Measurements from ENCODE around the gene DLGAP1. TPM values are rescaled to one million over a fixed set of nuclear protein-coding genes. Genes with fewer than 3 reads are reported as not detected.

Gene DLGAP1
- total and polyA plus RNA-seq, 2 of the 8 experiments (the other 6 are each of a cell fraction or from before 2014, with no cell fraction given) = 11.8 to 16.9 TPM

GRCh38 chr18:4441098-4441497, 14.0 kb downstream of the DLGAP1 start:
- Histone ChIP-seq H3K4me3 (ENCODE audit: extremely low read depth in 1 of 4, insufficient read depth in 2 of 4, low read depth in 3 of 4, low read length in 4 of 4) (no peak overlapping the region), H3K9me3 (ENCODE audit: insufficient read depth in 2 of 2, low read depth in 1 of 2, low read length in 1 of 2) (no peaks in the 10 kb centered on the region), H3K23ac (ENCODE audit: insufficient read length) (no peak overlapping the region), H4K5ac (ENCODE audit: insufficient read length, low read depth, low read length) (no peak overlapping the region), H2BK20ac (ENCODE audit: low read length) (no peak overlapping the region), H3K14ac (ENCODE audit: insufficient read length) (no peak overlapping the region), H4K20me1 (replicated peaks in 1 of 2; ENCODE audit: control insufficient read depth in 1 of 2, insufficient read depth in 2 of 2, low read length in 2 of 2) (peaks cover 2 to 7% of the 10 kb centered on the region in 2 experiments), H3K79me1 (ENCODE audit: low read depth, low read length) (peaks cover 4% of the 10 kb centered on the region; the same call in 1 of the 2 replicates), H3K23me2 (ENCODE audit: low read depth, low read length) (no peaks in the 10 kb centered on the region), H3K79me2 (ENCODE audit: control insufficient read depth in 1 of 2, insufficient read depth in 2 of 2, low read length in 2 of 2) (peaks cover 0 to 76% of the 10 kb centered on the region in 2 experiments; a peak in 3 of 4 replicates), H3K18ac (ENCODE audit: extremely low read depth, low read length) (no peak overlapping the region), H3K9ac (replicated peaks in 1 of 4; ENCODE audit: extremely low read depth in 1 of 4, low read depth in 3 of 4, low read length in 3 of 4) (no peak overlapping the region), H4K91ac (replicated peaks; ENCODE audit: insufficient read length, low read length) (no peak overlapping the region), H3K27me3 (replicated peaks in 1 of 4; ENCODE audit: control insufficient read depth in 3 of 4, extremely low read depth in 1 of 4, insufficient read depth in 3 of 4, low read length in 3 of 4) (no peaks in the 10 kb centered on the region), H3K27ac (ENCODE audit: low read depth, low read length) (no peak overlapping the region), H2AFZ (ENCODE audit: low read length) (no peak overlapping the region), H2BK12ac (ENCODE audit: low read depth, low read length) (no peak overlapping the region), H2BK15ac (ENCODE audit: low read length) (no peak overlapping the region), H2BK5ac (ENCODE audit: low read depth, low read length) (no peak overlapping the region), H3K4me1 (replicated peaks in 1 of 4; ENCODE audit: control insufficient read depth in 3 of 4, insufficient read depth in 4 of 4, low read length in 3 of 4) (peaks cover 0 to 8% (median 2%) of the 10 kb centered on the region in 4 experiments; a peak in 2 of 7 replicates), H3K4ac (replicated peaks; ENCODE audit: insufficient read length, low read depth, low read length) (no peak overlapping the region), H2AK5ac (ENCODE audit: low read depth, low read length) (no peak overlapping the region), H2BK120ac (replicated peaks; ENCODE audit: low read depth, low read length) (no peak overlapping the region), H3K4me2 (ENCODE audit: insufficient read depth in 1 of 2, low read depth in 2 of 2, low read length in 2 of 2) (no peak overlapping the region), H3K36me3 (ENCODE audit: control insufficient read depth in 2 of 4, insufficient read depth in 4 of 4, low read length in 3 of 4) (no peaks in the 10 kb centered on the region), H3K56ac (replicated peaks; ENCODE audit: insufficient read length, low read depth, low read length) (no peak overlapping the region), H4K8ac (ENCODE audit: extremely low read depth, insufficient read depth, low read length) (no peak overlapping the region)
- POLR2A ChIA-PET (ENCODE audit: partially characterized antibody) = no interaction called here
- CTCF ChIA-PET (ENCODE audit: partially characterized antibody) = interaction anchor here (0.6 to 1.5 kb wide), 3 partner anchors 8 to 1103 kb away, joined by 3 to 6 read pairs (median 5); partner anchors contain the start of gene EPB41L3
- no peak for DNase-seq (ENCODE audit: low read depth in 1 of 2, low spot score in 2 of 2)
- no peak for FAIRE-seq
- 69% methylated on average over 2 of the region's 2 CpGs; no CpG with 5 or more reads in 1 of the 2 experiments for WGBS, 2 experiments (ENCODE audit: extremely low coverage in 1 of 2, insufficient coverage in 1 of 2, insufficient read length in 1 of 2, insufficient replicate concordance in 2 of 2, low coverage in 1 of 2, low lambda C conversion rate in 2 of 2, missing lambda C conversion rate in 1 of 2)
- TF ChIP-seq NANOG (IDR thresholded peaks at IDR 0.05; ENCODE audit: insufficient read depth, low read depth, low read length, poor library complexity, severe bottlenecking) (no peak), RXRA (IDR thresholded peaks at IDR 0.05; ENCODE audit: insufficient read depth, low read depth, low read length) (no peak), JUND (IDR thresholded peaks at IDR 0.05; ENCODE audit: low read length) (no peak), TBP (IDR thresholded peaks at IDR 0.05; ENCODE audit: low read depth, low read length) (no peak), POU5F1 (IDR thresholded peaks at IDR 0.05; ENCODE audit: low read depth, low read length) (no peak), SIRT6 (IDR thresholded peaks at IDR 0.05; ENCODE audit: low read length) (no peak)
